Activated naive CD4-positive, alpha-beta T cell treated with anti-CD3 and anti-CD28 coated beads, Interleukin-2, amount 50 U/mL, for 24 hours (primary cell): ENCODE results near the gene TTC9.

Experiments
- H3K27ac Mint-ChIP-seq: one replicate; pipeline ENCODE4 v1.8.0; 2021; ENCODE audit warnings: mild to moderate bottlenecking, mixed read lengths
- H3K27me3 Mint-ChIP-seq: one replicate; pipeline ENCODE4 v1.8.0; 2021; ENCODE audit warnings: mixed read lengths
- H3K36me3 Mint-ChIP-seq: one replicate; pipeline ENCODE4 v1.8.0; 2021; ENCODE audit warnings: mixed read lengths
- H3K4me1 Mint-ChIP-seq: one replicate; pipeline ENCODE4 v1.8.0; 2021; ENCODE audit warnings: mixed read lengths
- H3K4me3 Mint-ChIP-seq: one replicate; pipeline ENCODE4 v1.8.0; 2021; ENCODE audit warnings: mild to moderate bottlenecking, mixed read lengths
- H3K9me3 Mint-ChIP-seq: one replicate; pipeline ENCODE4 v1.8.0; 2021; ENCODE audit warnings: mixed read lengths

TTC9 gene

DNA sequence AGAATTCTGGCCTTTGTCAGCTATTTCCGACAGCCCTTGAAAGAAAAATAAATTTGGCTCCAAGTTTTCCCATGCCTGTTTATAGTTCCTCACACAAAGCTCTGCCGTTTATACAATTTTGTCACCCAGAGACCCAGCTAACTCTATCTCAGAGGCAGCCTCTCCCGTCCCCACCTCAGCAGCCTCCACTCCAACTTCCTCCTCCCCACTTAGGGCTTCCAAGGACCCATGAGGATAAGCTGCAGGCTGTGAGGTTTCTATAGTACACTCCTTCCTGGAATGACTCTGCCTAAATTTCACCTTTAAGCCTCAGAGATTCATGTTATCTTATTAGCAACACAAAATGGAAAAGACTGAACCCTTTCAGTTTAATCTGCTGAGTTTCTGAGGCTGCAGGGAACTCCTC is 71.8 kb downstream of the TTC9 start:
- Mint-ChIP-seq H3K4me1 (peaks cover 5% of the 10 kb centered on the region), H3K36me3 (no peaks in the 10 kb centered on the region), H3K27me3 (peaks cover 2% of the 10 kb centered on the region), H3K4me3 (no peak overlapping the region), H3K27ac (no peak overlapping the region), H3K9me3 (no peaks in the 10 kb centered on the region)

- Mint-ChIP-seq H3K36me3 (no peaks in the 10 kb centered on the region), H3K4me3 (no peak overlapping the region), H3K4me1 (peaks cover 5% of the 10 kb centered on the region), H3K27me3 (peaks cover 2% of the 10 kb centered on the region), H3K27ac (no peak overlapping the region), H3K9me3 (no peaks in the 10 kb centered on the region)
Observed at GRCh38 chr14:70714055-70714550, 72.4 kb downstream of the TTC9 start.

- Mint-ChIP-seq H3K9me3 (no peaks in the 10 kb centered on the region), H3K27me3 (peaks cover 2% of the 10 kb centered on the region), H3K4me3 (no peak overlapping the region), H3K27ac (no peak overlapping the region), H3K36me3 (no peaks in the 10 kb centered on the region), H3K4me1 (peaks cover 5% of the 10 kb centered on the region)
Observed at GRCh38 chr14:70716483-70716882, 74.8 kb downstream of the TTC9 start.

DNA sequence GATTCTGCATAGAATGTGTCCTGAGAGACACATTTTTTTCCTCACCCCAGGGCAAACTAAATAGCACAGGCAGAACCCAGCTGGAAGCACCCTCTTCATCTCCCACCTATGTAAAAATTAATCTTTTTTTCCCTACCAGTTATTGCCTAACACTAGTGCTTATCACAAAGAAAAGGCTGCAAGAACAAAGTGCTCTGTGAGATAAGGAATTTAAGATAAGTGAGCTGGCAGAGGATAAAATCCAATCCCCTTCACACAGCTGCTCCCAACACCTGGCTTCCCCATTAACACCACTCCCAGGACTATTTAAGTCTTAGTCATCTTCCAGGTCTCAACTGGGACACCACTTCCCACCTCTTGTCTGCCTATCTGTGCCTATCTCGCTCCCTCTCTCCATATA is 75.2 kb downstream of the TTC9 start:
- no peaks in the 10 kb centered on the region for H3K9me3 Mint-ChIP-seq
- no peaks in the 10 kb centered on the region for H3K36me3 Mint-ChIP-seq
- no peak overlapping the region for H3K4me3 Mint-ChIP-seq
- H3K27me3 Mint-ChIP-seq = peaks cover 2% of the 10 kb centered on the region
- no peak overlapping the region for H3K27ac Mint-ChIP-seq
- H3K4me1 Mint-ChIP-seq = peaks cover 5% of the 10 kb centered on the region

DNA sequence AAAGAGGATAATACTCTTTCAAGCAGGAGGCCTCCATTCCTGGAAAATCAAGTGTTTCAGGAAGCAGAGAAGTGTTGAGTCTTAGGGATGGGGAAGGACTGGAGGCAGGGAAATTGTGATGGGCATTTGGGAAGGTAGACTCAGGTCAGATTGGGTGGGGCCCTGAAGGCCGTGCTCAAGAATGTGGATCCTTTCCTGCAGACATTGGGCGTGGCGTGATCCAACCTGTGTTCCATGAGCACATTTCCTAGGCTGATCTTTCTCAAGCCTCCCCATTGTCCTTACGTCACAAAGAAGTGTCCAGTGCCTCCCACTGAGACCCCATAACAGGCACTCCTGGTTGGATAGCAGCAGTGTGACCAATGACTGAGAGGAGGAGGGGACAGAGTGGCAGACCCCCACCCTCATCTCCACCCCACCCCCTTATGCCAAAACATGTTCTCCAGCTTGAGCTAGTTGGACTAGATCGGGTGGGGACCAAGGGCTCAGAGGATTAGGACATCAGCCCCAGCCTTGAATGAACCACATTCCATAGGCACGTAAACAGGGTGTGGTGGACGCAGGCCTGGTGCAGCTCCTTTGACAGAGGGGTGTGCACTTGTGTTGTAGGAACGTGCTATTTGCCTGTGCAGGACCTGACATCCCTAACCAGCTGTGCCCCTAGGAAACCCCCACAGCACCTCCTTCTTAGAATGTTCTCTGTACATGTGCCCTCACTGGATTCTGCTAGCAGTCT is 76.8 kb downstream of the TTC9 start:
- no peak overlapping the region for H3K4me3 Mint-ChIP-seq
- no peaks in the 10 kb centered on the region for H3K36me3 Mint-ChIP-seq
- no peaks in the 10 kb centered on the region for H3K9me3 Mint-ChIP-seq
- H3K4me1 Mint-ChIP-seq = peaks cover 5% of the 10 kb centered on the region
- H3K27ac Mint-ChIP-seq = no peak overlapping the region
- H3K27me3 Mint-ChIP-seq = peaks cover 2% of the 10 kb centered on the region

- no peaks in the 10 kb centered on the region for H3K27me3 Mint-ChIP-seq
- H3K4me3 Mint-ChIP-seq = no peak overlapping the region
- no peaks in the 10 kb centered on the region for H3K36me3 Mint-ChIP-seq
- no peak overlapping the region for H3K27ac Mint-ChIP-seq
- no peaks in the 10 kb centered on the region for H3K9me3 Mint-ChIP-seq
- no peaks in the 10 kb centered on the region for H3K4me1 Mint-ChIP-seq
Observed at GRCh38 chr14:70721542-70721941, 79.8 kb downstream of the TTC9 start.

DNA sequence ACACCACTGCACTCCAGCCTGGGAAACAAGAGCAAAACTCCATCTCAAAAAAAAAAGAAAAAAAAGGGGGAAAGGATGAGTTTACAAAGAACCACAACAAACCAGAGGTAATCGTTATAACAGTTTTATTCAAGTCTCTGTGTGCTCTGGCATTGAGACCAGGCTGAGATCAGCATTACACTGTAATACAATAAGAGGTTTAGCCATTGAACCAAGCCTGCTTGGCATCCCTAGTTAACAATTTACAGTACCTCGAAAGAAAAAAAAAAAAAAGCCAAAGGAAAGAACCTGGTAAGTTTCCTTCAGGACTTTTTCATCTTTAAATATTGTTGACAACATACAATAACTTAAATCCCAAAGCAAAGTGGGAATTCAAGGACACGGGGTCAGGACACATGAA is 80.7 kb downstream of the TTC9 start:
- Mint-ChIP-seq H3K9me3 (no peaks in the 10 kb centered on the region), H3K4me1 (no peaks in the 10 kb centered on the region), H3K4me3 (no peak overlapping the region), H3K36me3 (no peaks in the 10 kb centered on the region), H3K27ac (no peak overlapping the region), H3K27me3 (no peaks in the 10 kb centered on the region)

DNA sequence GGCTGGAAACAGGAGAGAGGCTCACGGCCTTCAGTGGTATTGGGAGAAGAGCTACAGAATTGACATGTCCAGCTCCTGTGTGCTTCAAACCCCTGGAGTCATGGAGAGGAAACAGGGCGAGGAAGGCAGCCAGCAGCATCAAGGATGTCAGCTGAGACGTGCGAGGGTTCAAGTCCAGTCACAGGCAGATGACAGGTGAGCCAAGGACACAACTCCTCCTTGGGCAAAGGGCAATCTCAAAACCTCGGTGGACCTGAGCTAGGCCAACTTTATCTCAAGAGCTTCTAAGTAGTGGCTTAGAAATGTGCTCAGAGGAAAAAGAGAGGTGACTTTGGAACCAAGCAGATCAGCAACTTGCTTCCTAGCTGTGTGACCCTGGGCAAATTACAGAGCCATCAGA is 81.6 kb downstream of the TTC9 start:
- no peak overlapping the region for H3K27ac Mint-ChIP-seq
- no peak overlapping the region for H3K4me3 Mint-ChIP-seq
- no peaks in the 10 kb centered on the region for H3K4me1 Mint-ChIP-seq
- H3K27me3 Mint-ChIP-seq = no peaks in the 10 kb centered on the region
- H3K36me3 Mint-ChIP-seq = peaks cover under 1% of the 10 kb centered on the region
- no peaks in the 10 kb centered on the region for H3K9me3 Mint-ChIP-seq

DNA sequence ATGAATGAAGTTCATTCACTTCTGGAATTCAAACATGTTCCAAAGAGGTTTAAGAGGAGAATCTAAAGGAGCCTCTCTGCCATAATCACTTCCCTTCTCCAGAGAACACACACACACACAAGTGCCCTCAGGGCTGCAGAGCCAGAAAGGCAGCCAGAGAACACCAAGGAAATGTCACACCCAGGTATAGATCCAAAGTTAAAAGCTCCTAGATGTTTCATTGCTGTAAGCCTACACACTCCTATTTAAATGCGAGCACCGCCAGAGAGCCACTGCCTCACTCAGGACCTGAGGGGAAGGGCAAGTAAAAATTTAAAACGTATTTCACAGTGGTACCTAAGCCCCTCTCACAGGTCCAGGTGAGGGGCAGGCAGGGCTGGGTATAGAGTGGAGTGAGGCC is 82.4 kb downstream of the TTC9 start:
- Mint-ChIP-seq H3K27ac (no peak overlapping the region), H3K4me3 (no peak overlapping the region), H3K27me3 (no peaks in the 10 kb centered on the region), H3K9me3 (no peaks in the 10 kb centered on the region), H3K4me1 (no peaks in the 10 kb centered on the region), H3K36me3 (peaks cover 5% of the 10 kb centered on the region)

DNA sequence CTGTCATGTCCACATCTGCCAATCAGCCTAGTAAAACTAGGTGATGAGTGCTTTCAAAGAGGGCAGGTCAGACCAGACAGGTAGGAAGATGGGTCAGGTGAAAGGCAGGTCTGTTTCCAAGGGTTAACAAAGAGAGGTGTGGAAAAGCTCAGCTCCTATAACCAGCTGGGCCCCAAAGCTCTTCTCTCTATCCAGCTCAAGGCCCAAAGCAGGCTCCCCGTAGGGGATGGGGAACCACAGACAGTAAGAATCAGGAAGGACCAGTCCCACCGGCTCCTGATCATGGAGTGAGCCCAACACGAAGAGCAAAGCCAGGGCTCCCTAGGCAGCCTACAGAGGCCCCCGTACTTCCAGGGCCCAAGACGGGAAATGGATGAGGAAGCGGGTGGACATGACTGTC is 83.2 kb downstream of the TTC9 start:
- H3K27ac Mint-ChIP-seq = no peak overlapping the region
- no peaks in the 10 kb centered on the region for H3K4me1 Mint-ChIP-seq
- peaks cover 5% of the 10 kb centered on the region for H3K36me3 Mint-ChIP-seq
- no peaks in the 10 kb centered on the region for H3K27me3 Mint-ChIP-seq
- no peaks in the 10 kb centered on the region for H3K9me3 Mint-ChIP-seq
- H3K4me3 Mint-ChIP-seq = no peak overlapping the region
